ENCODE results near the gene ZNF609.

The ZNF609 gene

DNA sequence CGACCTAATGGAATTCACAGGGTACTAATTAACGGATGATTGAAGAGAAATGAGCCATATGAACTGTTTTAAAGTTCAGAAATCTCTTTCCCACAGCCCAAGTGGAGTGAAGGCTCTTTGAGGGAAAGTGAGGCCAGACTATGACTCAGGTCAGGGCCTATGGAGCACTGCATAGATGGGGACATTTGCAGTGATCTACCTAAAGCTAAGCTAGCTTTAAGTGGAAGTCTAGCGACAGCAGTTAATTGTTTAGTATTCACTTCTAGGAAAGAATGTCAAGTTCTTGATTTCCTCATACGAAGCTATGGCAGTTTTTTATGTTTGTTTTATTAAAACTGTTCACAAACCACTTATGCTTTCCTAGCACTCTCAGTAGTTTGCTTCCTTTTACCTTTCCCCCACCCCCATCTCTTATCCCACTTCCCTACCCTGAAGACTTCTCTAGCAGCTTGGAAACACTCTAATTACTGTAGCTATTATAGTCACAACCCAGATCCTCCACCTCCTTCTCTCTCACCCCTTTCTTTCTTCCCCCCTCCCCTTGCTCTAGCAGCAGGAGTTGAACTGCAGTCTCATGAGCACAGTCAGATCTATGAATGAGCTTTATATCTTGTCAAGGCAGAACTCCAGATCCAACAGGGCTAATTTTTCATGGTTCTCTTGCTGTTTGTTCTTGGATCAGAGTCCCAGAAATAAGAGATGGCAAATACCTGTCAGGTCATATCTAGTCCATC lies 6.2 kb downstream of the ZNF609 start:
- Histone ChIP-seq H3K36me3 (no peaks in the 10 kb centered on the region), H3K4me3 (ENCODE audit: low read depth in 1 of 2, low read length in 1 of 2) (no peak overlapping the region), H3K27me3 (no peaks in the 10 kb centered on the region), H3K9me3 (no peaks in the 10 kb centered on the region), H3K27ac (no peak overlapping the region), H3K4me1 (ENCODE audit: control insufficient read depth in 1 of 2, insufficient read depth in 1 of 2, low read depth in 1 of 2, low read length in 1 of 2) (peaks cover 3 to 6% of the 10 kb centered on the region in 2 experiments)
- TF ChIP-seq, protein P1, sequence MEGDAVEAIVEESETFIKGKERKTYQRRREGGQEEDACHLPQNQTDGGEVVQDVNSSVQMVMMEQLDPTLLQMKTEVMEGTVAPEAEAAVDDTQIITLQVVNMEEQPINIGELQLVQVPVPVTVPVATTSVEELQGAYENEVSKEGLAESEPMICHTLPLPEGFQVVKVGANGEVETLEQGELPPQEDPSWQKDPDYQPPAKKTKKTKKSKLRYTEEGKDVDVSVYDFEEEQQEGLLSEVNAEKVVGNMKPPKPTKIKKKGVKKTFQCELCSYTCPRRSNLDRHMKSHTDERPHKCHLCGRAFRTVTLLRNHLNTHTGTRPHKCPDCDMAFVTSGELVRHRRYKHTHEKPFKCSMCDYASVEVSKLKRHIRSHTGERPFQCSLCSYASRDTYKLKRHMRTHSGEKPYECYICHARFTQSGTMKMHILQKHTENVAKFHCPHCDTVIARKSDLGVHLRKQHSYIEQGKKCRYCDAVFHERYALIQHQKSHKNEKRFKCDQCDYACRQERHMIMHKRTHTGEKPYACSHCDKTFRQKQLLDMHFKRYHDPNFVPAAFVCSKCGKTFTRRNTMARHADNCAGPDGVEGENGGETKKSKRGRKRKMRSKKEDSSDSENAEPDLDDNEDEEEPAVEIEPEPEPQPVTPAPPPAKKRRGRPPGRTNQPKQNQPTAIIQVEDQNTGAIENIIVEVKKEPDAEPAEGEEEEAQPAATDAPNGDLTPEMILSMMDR (IDR thresholded peaks at IDR 0.05), result no peak

DNA sequence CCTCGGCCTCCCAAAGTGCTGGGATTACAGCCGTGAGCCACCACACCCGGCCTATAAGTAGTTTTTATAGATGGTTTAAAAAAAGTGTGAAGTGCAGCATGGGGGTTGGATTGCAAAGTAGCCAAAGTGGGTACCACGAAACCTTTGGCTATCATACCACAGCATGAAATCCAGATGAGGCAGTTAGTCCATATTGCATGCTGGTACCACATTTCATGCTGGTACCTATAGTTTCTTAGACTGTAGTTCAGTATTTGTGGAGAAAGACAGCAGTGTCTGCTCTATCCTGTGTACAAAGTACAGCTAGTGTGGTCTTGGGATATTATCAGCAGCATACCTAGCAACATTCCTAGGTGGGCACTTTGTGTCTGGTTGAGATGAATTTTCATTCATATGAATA lies 11.8 kb downstream of the ZNF609 start:
- Histone ChIP-seq H3K36me3 (no peaks in the 10 kb centered on the region), H3K4me3 (ENCODE audit: low read depth in 1 of 2, low read length in 1 of 2) (no peak overlapping the region), H3K4me1 (ENCODE audit: control insufficient read depth in 1 of 2, insufficient read depth in 1 of 2, low read depth in 1 of 2, low read length in 1 of 2) (no peaks in the 10 kb centered on the region), H3K27ac (no peak overlapping the region), H3K9me3 (no peaks in the 10 kb centered on the region), H3K27me3 (no peaks in the 10 kb centered on the region)
- TF ChIP-seq, protein P1 (IDR thresholded peaks at IDR 0.05), result no peak

DNA sequence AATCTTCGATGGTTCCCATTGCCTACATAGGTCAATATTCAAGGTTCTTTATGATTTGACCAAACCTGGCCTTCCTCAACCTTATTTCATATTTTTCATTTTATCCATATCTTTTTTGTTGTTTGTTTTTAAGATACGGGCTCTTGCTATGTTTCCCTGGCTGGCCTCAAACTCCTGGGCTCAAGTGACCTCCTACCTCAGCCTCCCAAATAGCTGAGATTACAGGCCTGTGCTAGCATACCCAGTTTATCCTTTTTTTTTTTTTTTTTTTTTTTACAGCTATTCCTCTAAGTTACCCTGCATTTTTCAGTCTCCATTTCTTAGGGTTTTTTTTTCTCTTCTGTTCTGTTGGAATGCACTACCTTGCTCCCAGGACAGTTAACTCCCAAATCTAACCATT lies 14.5 kb downstream of the ZNF609 start:
- no peaks in the 10 kb centered on the region for H3K27me3 ChIP-seq
- H3K9me3 ChIP-seq, result no peaks in the 10 kb centered on the region
- TF ChIP-seq, protein P1 (IDR thresholded peaks at IDR 0.05), result no peak
- H3K36me3 ChIP-seq, result no peaks in the 10 kb centered on the region
- no peak overlapping the region for H3K4me3 ChIP-seq (ENCODE audit: low read depth in 1 of 2, low read length in 1 of 2)
- H3K27ac ChIP-seq, result no peak overlapping the region
- H3K4me1 ChIP-seq (ENCODE audit: control insufficient read depth in 1 of 2, insufficient read depth in 1 of 2, low read depth in 1 of 2, low read length in 1 of 2), result peaks cover 3 to 4% of the 10 kb centered on the region in 2 experiments

DNA sequence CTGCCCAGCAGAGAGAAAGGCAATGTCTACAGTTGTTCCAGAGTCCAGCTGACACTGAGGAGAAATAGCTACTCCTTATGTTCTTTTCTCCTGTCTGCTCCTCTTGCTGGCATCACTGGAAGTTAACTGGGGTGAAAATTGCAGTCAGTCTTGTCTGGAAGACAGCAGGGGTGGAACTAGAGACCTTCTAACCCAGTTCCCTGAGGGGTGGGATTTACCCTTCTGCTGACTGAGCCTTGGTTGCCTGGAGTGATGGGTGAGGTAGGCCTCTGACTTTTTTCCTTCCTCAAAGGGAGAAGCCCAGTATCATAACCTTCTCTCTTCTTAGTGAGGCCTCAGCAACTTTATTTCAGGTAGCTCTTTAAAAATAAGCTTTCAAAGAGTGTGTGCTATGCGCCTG lies 16.2 kb downstream of the ZNF609 start:
- H3K9me3 ChIP-seq, result no peaks in the 10 kb centered on the region
- H3K27ac ChIP-seq, result no peak overlapping the region
- TF ChIP-seq, protein P1 (IDR thresholded peaks at IDR 0.05), result no peak
- no peak overlapping the region for H3K4me3 ChIP-seq (ENCODE audit: low read depth in 1 of 2, low read length in 1 of 2)
- no peaks in the 10 kb centered on the region for H3K27me3 ChIP-seq
- H3K36me3 ChIP-seq, result no peaks in the 10 kb centered on the region
- peaks cover 3 to 4% of the 10 kb centered on the region in 2 experiments for H3K4me1 ChIP-seq (ENCODE audit: control insufficient read depth in 1 of 2, insufficient read depth in 1 of 2, low read depth in 1 of 2, low read length in 1 of 2)

DNA sequence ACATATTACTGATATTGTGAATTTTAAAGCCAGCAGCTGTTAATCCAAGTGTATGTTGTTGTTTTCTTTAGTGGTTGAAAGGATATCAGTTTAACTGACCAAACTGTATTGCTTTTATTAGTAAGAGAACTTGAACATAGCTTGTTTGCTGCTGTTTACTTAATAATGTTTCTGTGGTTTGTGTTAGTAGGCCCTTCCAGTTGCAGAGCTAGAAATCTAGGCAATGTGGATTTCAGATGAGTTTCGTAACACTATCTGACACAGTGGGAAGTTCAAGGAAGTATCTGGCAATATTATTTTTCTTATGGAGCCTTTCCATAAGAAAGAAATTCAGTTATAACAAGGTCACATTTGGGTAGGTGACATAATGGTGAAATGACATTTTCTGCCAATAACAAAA lies 18.5 kb downstream of the ZNF609 start:
- Histone ChIP-seq H3K36me3 (no peaks in the 10 kb centered on the region), H3K4me3 (ENCODE audit: low read depth in 1 of 2, low read length in 1 of 2) (no peak overlapping the region), H3K4me1 (ENCODE audit: control insufficient read depth in 1 of 2, insufficient read depth in 1 of 2, low read depth in 1 of 2, low read length in 1 of 2) (peaks cover 3 to 4% of the 10 kb centered on the region in 2 experiments), H3K27me3 (no peaks in the 10 kb centered on the region), H3K9me3 (no peaks in the 10 kb centered on the region), H3K27ac (no peak overlapping the region)
- TF ChIP-seq, protein P1 (IDR thresholded peaks at IDR 0.05), result no peak
